GM18873 (cell line): ENCODE data around the gene ORC2.

ENCODE experiments used
- ATAC-seq: cut with Tn5 transposase; IDR thresholded peaks from one replicate; pipeline ENCODE4 v1.9.1; 2021; ENCODE audit warnings: mild to moderate bottlenecking, moderate library complexity, moderate number of reproducible peaks; ENCODE audit not compliant: unreplicated experiment, low FRiP score

The ORC2 gene

DNA sequence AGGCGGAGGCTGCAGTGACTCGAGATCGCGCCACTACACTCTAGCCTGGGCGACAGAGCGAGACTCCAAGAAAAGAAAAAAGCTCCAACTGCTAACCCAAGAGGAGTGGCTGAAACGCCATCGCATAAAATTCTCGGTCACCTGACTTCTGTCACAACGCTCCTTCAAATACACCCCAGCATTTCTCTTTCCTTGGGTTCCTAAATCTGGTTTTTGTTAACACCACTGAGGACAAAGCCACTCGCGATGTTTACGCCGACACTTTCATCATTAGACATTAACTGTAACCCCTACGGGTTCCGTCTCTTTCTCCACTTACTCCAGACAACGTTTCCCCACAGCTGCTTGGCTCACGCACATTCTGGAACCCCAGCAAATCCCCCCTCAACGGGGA lies 99.7 kb downstream of the ORC2 start:
- peak; percentile 1 for ATAC-seq

DNA sequence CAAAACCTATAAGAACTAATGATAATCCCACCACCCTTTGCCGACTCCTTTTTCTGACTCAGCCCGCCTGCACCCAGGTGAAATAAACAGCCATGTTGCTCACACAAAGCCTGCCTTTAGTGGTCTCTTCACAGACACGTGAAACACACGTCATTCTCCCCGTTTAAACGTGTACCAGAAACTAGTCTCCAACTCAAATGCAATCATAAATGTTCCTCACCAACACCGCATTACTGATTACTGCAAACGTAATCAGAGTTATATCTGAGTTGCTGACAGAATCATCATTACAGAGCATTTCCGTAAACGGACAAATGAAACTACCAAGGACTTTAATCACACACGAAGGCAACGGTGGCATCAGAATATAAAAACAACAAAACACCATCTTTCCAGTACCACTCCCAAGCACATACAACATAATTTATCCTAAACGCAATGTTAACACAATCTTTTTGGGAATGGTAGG lies 100.9 kb downstream of the ORC2 start:
- no peak for ATAC-seq

DNA sequence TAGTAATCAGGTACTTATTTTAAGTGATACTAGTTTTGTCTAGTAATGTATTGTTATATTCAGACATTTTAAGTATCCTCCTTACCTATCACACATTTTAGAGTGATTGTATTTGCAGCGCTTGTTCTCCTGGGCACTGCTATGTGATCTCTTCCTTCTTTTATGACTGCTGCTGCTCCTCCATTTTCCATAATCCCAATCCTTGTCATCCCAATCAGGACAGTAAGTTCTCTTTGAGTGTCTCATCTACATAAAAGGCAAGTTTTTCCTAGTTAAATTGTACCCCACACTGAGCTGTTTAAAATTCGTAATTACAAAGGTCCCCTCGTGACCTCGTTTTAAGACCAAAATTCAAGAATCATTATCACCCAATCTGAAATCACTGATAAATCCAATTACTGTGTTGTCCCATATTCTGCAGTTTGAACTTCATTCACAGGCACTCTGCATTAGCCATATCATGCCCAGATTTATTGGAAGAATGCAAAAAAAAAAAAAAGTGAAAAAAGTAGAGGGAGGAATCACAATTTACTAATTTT lies 101.8 kb downstream of the ORC2 start:
- no peak for ATAC-seq

DNA sequence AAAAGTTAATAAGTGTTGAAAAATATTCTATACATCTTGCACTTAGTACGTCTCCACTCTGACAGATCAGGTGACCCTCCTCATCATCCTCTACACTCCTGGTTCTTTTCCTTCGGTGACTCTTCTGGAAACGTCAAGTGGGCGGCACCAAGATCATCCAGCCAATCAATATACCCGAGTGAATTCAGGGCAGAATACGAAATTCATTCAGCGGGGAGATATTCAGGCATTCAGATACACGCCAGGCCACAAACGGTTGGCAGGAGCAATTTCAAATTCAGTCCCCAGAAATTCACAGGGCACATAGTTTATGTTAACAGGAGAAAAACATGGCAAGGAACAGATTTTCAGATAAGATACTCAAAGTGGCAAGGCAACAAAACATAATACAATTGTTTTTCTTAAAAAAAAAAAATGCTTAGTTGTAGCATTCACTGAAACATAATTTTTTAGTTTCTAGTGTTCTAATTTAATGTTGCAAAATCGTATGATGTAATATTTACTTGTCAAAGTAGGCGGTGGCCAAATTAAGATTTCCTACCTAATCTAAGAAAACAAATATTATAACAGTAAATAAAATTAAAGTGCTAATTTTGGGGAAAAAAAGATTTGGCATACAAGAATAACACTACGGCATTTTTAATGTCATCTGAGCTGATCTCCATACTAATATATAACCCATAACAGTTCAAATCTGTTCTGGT lies 103.2 kb downstream of the ORC2 start:
- ATAC-seq = no peak
